Esophagus squamous epithelium (tissue), 4 donors: ENCODE measurements around the gene TAF4.

Source experiments
- CTCF ChIP-seq, 6 experiments: fragments of 450-650 bp in 4 of 6; fragments of 200-600 bp in 2 of 6; sonication (generic) in 2 of 6; IDR thresholded peaks; one replicate each; pipeline ENCODE4 v1.5.1; 2016 to 2019; ENCODE audit warnings: antibody characterized with exemption in 6 of 6, mild to moderate bottlenecking in 4 of 6, moderate library complexity in 4 of 6
- POLR2A ChIP-seq, 4 donors: fragments of 450-650 bp; IDR thresholded peaks; one replicate each; pipeline ENCODE4 v1.6.1; 2017; ENCODE audit warnings: antibody characterized with exemption in 4 of 4, mild to moderate bottlenecking in 4 of 4, moderate library complexity in 3 of 4

DNA sequence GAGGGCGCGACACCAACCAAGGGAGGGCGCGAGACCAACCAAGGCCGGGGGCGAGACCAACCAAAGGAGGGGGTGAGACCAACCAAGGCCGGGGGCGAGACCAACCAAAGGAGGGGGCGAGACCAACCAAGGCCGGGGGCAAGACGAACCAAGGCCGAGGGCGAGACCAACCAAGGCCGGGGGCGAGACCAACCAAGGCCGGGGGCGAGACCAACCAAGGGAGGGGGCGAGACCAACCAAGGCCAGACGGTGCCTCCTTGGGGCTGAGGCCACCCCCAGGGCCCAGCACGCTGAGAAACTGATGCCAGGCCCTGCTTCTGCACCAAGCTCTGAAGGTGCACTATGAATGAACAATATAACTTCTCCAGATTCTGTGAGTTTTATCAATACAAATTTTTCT, 87.2 kb downstream of the TAF4 start:
- TF ChIP-seq POLR2A (IDR thresholded peaks at IDR 0.05) (no peak), CTCF (IDR thresholded peaks at IDR 0.05) (no peak)
